A549 (cell line): ENCODE data around the gene MUC6.

Source experiments
- BCL3 ChIP-seq: fragments of >200 bp; sonication (Bioruptor Twin); formaldehyde crosslinking; IDR thresholded peaks from 3 replicates; pipeline ENCODE4 v1.6.1; 2016
- CTCF ChIP-seq: fragments of >200 bp; sonication (Bioruptor Twin); formaldehyde crosslinking; IDR thresholded peaks from 3 replicates; pipeline ENCODE4 v1.5.1; 2016
- EP300 ChIP-seq, 2 experiments: fragments of >200 bp; sonication (Bioruptor Twin); formaldehyde crosslinking; IDR thresholded peaks; 2 replicates in 1 of 2; 3 replicates in 1 of 2; pipeline ENCODE4 v1.6.1; 2016 to 2017
- MAFK ChIP-seq: fragments of 450-650 bp; IDR thresholded peaks from 2 replicates; pipeline ENCODE4 v1.6.1; 2014; ENCODE audit not compliant: partially characterized antibody
- MYC ChIP-seq: IDR thresholded peaks from 2 replicates; pipeline ENCODE4 v1.6.1; 2012; ENCODE audit warnings: mild to moderate bottlenecking, inconsistent platforms, low read length, improper control_type of control experiment, borderline replicate concordance
- POLR2A ChIP-seq: IDR thresholded peaks from 2 replicates; pipeline ENCODE4 v1.6.1; 2012; ENCODE audit warnings: mild to moderate bottlenecking, low read length
- RAD21 ChIP-seq, 2 experiments: fragments of >200 bp in 1 of 2; sonication (Bioruptor Twin) in 1 of 2; formaldehyde crosslinking in 1 of 2; IDR thresholded peaks in 1 of 2; conservative IDR thresholded peaks in 1 of 2; 2 replicates in 1 of 2; 3 replicates in 1 of 2; pipeline ENCODE4 v1.6.1; 2012 to 2018; ENCODE audit warnings: inconsistent platforms in 1 of 2
- RCOR1 ChIP-seq: fragments of 150-350 bp; IDR thresholded peaks from 2 replicates; pipeline ENCODE4 v1.6.1; 2014; ENCODE audit warnings: antibody characterized with exemption, low read length, low read depth
- REST ChIP-seq: fragments of 200-600 bp; sonication (generic); IDR thresholded peaks from 2 replicates; pipeline ENCODE4 v1.6.1; 2016; ENCODE audit warnings: antibody characterized with exemption, mild to moderate bottlenecking, moderate library complexity
- SREBF2 ChIP-seq: fragments of 450-650 bp; IDR thresholded peaks from 2 replicates; pipeline ENCODE4 v1.6.1; 2014; ENCODE audit warnings: mild to moderate bottlenecking, moderate library complexity

- TF ChIP-seq RAD21 (conservative IDR thresholded peaks at IDR 0.05 in 1 of 2, IDR thresholded peaks at IDR 0.05 in 1 of 2) (no peak), RCOR1 (no peak), POLR2A (no peak), BCL3 (no peak), MAFK (no peak), CTCF (no peak), SREBF2 (no peak), MYC (no peak), EP300 (IDR thresholded peaks at IDR 0.05) (no peak), REST (no peak)
Observed at GRCh38 chr11:1041471-1041870, 5.0 kb upstream of the MUC6 start.
